K562 (cell line): Measurements from ENCODE around the gene RAB6B. TPM values are rescaled to one million over a fixed set of nuclear protein-coding genes. Genes with fewer than 3 reads are reported as not detected.

Experiments used
- FOXK2 ChIP-seq, 2 experiments: fragments of 450-650 bp; IDR thresholded peaks in 1 of 2; conservative IDR thresholded peaks in 1 of 2; 2 replicates each; pipeline ENCODE4 v1.6.1; 2016; ENCODE audit warnings: low read depth in 2 of 2, mild to moderate bottlenecking in 1 of 2
- MAZ ChIP-seq, 2 experiments: fragments of 450-650 bp in 1 of 2; sonication (generic) in 1 of 2; formaldehyde crosslinking; IDR thresholded peaks in 1 of 2; conservative IDR thresholded peaks in 1 of 2; 2 replicates each; pipeline versions ENCODE4 v1.4.0 to v1.5.0; 2020; ENCODE audit warnings: mild to moderate bottlenecking in 1 of 2, missing genetic modification reagents in 1 of 2
- MXI1 ChIP-seq: IDR thresholded peaks from 2 replicates; pipeline ENCODE4 v1.6.1; 2011; ENCODE audit warnings: low read depth, mild to moderate bottlenecking, improper control_type of control experiment, low read length
- polyA plus RNA-seq, 8 experiments: library from polyadenylated mRNA; depleted of rRNA in 4 of 8; stranded (reverse) in 5 of 8; unstranded in 3 of 8; fragments of >200 nt; fragmentation: Nextera tagmentation in 2 of 8; fragmentation: Illumina TruSeq in 1 of 8; extraction: Ambion mirVana in 2 of 8; extraction: Trizol in 1 of 8; gene quantifications; 2 replicates each; pipeline versions ENCODE4 v1.2.1 to v1.2.3, GENCODE V29; 2011 to 2014; ENCODE audit warnings: inconsistent platforms in 1 of 8, missing spikeins in 1 of 8
- total RNA-seq, 7 experiments: library from RNA; depleted of rRNA in 6 of 7; stranded (reverse); fragments of >200 nt in 6 of 7; fragmentation: Illumina TruSeq in 2 of 7; extraction: Trizol in 2 of 7; gene quantifications; 2 replicates each; pipeline versions ENCODE4 v1.2.1 to v1.2.3, GENCODE V29; 2011 to 2021; ENCODE audit warnings: low replicate concordance in 1 of 7
- TF ChIP-seq, protein P1 (sequence below): conservative IDR thresholded peaks from 2 replicates; pipeline ENCODE4 v1.6.1; 2011; ENCODE audit warnings: low read depth, mild to moderate bottlenecking, low read length; ENCODE audit not compliant: control insufficient read depth
- TF ChIP-seq, protein P2 (sequence below), 2 experiments: fragments of 450-650 bp in 1 of 2; sonication (generic) in 1 of 2; formaldehyde crosslinking; conservative IDR thresholded peaks; 2 replicates each; pipeline versions ENCODE4 v1.4.0 to v1.8.1; 2020 to 2022; ENCODE audit warnings: mild to moderate bottlenecking in 1 of 2, missing genetic modification reagents in 1 of 2
- TF ChIP-seq, protein P3 (sequence below): fragments of 450-650 bp; formaldehyde crosslinking; IDR thresholded peaks from 2 replicates; pipeline ENCODE4 v1.4.0; 2022; ENCODE audit warnings: missing genetic modification characterization

Gene RAB6B
- total and polyA plus RNA-seq, 9 of the 15 experiments (the other 6 are each of a cell fraction or from before 2014, with no cell fraction given), result 0.60 to 18.1 (median 1.5) TPM

DNA sequence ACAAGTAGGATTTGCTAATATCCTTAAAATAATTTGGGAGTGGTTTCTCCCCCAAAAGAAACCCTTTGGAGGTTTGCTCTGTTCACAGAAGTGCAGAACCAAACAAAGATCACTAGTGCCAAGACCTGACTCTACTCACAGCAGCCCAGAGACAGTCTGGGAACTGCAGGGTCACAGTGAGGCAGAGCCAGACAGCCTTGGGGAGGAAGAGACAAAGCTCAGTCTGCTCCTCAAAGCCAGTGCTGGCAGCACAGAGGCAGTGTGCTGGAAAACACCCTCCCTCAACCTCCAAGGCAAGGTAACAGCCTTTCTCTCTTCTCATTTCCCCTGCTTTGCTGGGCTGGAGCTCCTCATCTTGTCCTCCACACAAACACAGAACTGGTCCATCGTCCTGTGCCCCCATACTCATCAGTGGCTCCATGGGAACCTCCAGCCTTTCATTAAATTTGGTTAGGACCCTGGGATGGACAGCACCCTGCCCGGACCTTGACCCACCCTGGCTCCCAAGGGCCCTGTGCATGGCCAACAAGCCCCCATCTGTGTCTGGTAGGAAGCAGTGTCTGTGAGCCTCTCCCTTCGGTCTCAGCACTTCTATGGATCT is 12.6 kb downstream of the RAB6B start (continued):
- TF ChIP-seq, protein P1, sequence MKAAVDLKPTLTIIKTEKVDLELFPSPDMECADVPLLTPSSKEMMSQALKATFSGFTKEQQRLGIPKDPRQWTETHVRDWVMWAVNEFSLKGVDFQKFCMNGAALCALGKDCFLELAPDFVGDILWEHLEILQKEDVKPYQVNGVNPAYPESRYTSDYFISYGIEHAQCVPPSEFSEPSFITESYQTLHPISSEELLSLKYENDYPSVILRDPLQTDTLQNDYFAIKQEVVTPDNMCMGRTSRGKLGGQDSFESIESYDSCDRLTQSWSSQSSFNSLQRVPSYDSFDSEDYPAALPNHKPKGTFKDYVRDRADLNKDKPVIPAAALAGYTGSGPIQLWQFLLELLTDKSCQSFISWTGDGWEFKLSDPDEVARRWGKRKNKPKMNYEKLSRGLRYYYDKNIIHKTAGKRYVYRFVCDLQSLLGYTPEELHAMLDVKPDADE, result no peak
- TF ChIP-seq FOXK2 (conservative IDR thresholded peaks at IDR 0.05 in 1 of 2, IDR thresholded peaks at IDR 0.05 in 1 of 2; ENCODE audit: low read depth in 2 of 2), result no peak
- TF ChIP-seq MXI1, result no peak
- TF ChIP-seq, protein P2, sequence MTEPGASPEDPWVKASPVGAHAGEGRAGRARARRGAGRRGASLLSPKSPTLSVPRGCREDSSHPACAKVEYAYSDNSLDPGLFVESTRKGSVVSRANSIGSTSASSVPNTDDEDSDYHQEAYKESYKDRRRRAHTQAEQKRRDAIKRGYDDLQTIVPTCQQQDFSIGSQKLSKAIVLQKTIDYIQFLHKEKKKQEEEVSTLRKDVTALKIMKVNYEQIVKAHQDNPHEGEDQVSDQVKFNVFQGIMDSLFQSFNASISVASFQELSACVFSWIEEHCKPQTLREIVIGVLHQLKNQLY (CRISPR knock-in tag; conservative IDR thresholded peaks at IDR 0.05), result no peak
- TF ChIP-seq, protein P3, sequence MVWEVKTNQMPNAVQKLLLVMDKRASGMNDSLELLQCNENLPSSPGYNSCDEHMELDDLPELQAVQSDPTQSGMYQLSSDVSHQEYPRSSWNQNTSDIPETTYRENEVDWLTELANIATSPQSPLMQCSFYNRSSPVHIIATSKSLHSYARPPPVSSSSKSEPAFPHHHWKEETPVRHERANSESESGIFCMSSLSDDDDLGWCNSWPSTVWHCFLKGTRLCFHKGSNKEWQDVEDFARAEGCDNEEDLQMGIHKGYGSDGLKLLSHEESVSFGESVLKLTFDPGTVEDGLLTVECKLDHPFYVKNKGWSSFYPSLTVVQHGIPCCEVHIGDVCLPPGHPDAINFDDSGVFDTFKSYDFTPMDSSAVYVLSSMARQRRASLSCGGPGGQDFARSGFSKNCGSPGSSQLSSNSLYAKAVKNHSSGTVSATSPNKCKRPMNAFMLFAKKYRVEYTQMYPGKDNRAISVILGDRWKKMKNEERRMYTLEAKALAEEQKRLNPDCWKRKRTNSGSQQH (CRISPR knock-in tag), result no peak
- no peak for TF ChIP-seq MAZ (CRISPR knock-in tag; conservative IDR thresholded peaks at IDR 0.05 in 1 of 2, IDR thresholded peaks at IDR 0.05 in 1 of 2)
